ENCODE data around the gene RAB8A. TPM values are rescaled to one million over a fixed set of nuclear protein-coding genes. Genes with fewer than 3 reads are reported as not detected.

Gene RAB8A
- total and polyA plus RNA-seq, 9 of the 15 experiments (the other 6 are each of a cell fraction or from before 2014, with no cell fraction given) = 11.2 to 102 (median 53.2) TPM

- TF ChIP-seq ELK3 (CRISPR knock-in tag; IDR thresholded peaks at IDR 0.05) (no peak), NONO (IDR thresholded peaks at IDR 0.05; ENCODE audit: low read depth in 2 of 2, low read length in 1 of 2) (no peak), ZNF584 (CRISPR knock-in tag; IDR thresholded peaks at IDR 0.05; ENCODE audit: low read depth) (no peak), PHF8 (IDR thresholded peaks at IDR 0.05; ENCODE audit: borderline replicate concordance, low read length) (no peak), DMBX1 (CRISPR knock-in tag; IDR thresholded peaks at IDR 0.05; ENCODE audit: borderline replicate concordance) (peak; percentile 14; the same call in 1 of the 2 replicates), OTX1 (CRISPR knock-in tag; IDR thresholded peaks at IDR 0.05) (0 out of 2 replicates have a peak, but pooled peaks have one; percentile 20), KDM5B (IDR thresholded peaks at IDR 0.05; ENCODE audit: insufficient replicate concordance, low read depth, low read length) (no peak), ZFP1 (CRISPR knock-in tag; IDR thresholded peaks at IDR 0.05) (no peak), RBM22 (IDR thresholded peaks at IDR 0.05; ENCODE audit: low read depth, low read length, poor library complexity, severe bottlenecking) (no peak), SFPQ (IDR thresholded peaks at IDR 0.05; ENCODE audit: low read depth, low read length) (no peak), SLC30A9 (CRISPR knock-in tag; IDR thresholded peaks at IDR 0.05) (no peak), XRCC4 (IDR thresholded peaks at IDR 0.05; ENCODE audit: extremely low read depth, insufficient read depth, insufficient read length) (no peak), DEAF1 (CRISPR knock-in tag; IDR thresholded peaks at IDR 0.05) (no peak; the same call in 1 of the 2 replicates), MAZ (CRISPR knock-in tag; conservative IDR thresholded peaks at IDR 0.05 in 1 of 2, IDR thresholded peaks at IDR 0.05 in 1 of 2) (peak; percentile 96 to 98), PKNOX1 (IDR thresholded peaks at IDR 0.05) (peak; percentile 100), TAF7 (tag; IDR thresholded peaks at IDR 0.05) (peak; percentile 24; the same call in 1 of the 2 replicates)
- TF ChIP-seq, protein P1, sequence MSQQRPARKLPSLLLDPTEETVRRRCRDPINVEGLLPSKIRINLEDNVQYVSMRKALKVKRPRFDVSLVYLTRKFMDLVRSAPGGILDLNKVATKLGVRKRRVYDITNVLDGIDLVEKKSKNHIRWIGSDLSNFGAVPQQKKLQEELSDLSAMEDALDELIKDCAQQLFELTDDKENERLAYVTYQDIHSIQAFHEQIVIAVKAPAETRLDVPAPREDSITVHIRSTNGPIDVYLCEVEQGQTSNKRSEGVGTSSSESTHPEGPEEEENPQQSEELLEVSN (IDR thresholded peaks at IDR 0.05; ENCODE audit: borderline replicate concordance in 1 of 2, extremely low read depth in 1 of 2, insufficient read depth in 1 of 2, insufficient read length in 1 of 2, low read depth in 1 of 2, low read length in 1 of 2, poor library complexity in 1 of 2, severe bottlenecking in 1 of 2) = peak; percentile 99
Observed at GRCh38 chr19:16111160-16111908, at the start of gene RAB8A (continued).
